DND-41 (cell line): ENCODE measurements around the gene CEP192.

Source experiments
- ATAC-seq: fragments of 200-7000 bp; cut with Tn5 transposase; 3 replicates; pipeline ENCODE4 v1.9.1; 2021; ENCODE audit warnings: low read depth; ENCODE audit not compliant: insufficient read depth
- DNase-seq: peaks from one replicate; pipeline ENCODE4 v3.0.0-alpha.2; 2020
- H2AFZ ChIP-seq: 2 replicates; pipeline ENCODE4 v1.6.0; 2012; ENCODE audit warnings: low read depth, low read length
- H3K27ac ChIP-seq: 2 replicates; pipeline ENCODE4 v1.5.1; 2012; ENCODE audit warnings: low read length, inconsistent platforms
- H3K27me3 ChIP-seq: fragments of 200-600 bp; sonication (generic); 2 replicates; pipeline ENCODE4 v1.6.0; 2012; ENCODE audit warnings: low read length, mild to moderate bottlenecking, inconsistent platforms; ENCODE audit not compliant: insufficient read depth, poor library complexity
- H3K36me3 ChIP-seq: 2 replicates; pipeline ENCODE4 v1.5.1; 2012; ENCODE audit warnings: low read length, inconsistent platforms; ENCODE audit not compliant: insufficient read depth
- H3K4me1 ChIP-seq: 2 replicates; pipeline ENCODE4 v1.5.1; 2012; ENCODE audit warnings: mild to moderate bottlenecking, low read length; ENCODE audit not compliant: insufficient read depth
- H3K4me2 ChIP-seq: 2 replicates; pipeline ENCODE4 v1.6.0; 2012; ENCODE audit warnings: mild to moderate bottlenecking, moderate library complexity, low read length, inconsistent platforms; ENCODE audit not compliant: insufficient read depth
- H3K4me3 ChIP-seq, 2 experiments: fragments of 200-600 bp in 1 of 2; shearing (Covaris generic) in 1 of 2; 2 replicates each; pipeline ENCODE4 v1.5.1; 2012 to 2016; ENCODE audit warnings: inconsistent platforms in 2 of 2, low read length in 2 of 2, mild to moderate bottlenecking in 2 of 2, low read depth in 1 of 2, moderate library complexity in 1 of 2
- H3K79me2 ChIP-seq: 2 replicates; pipeline ENCODE4 v1.6.0; 2012; ENCODE audit warnings: low read length, inconsistent platforms; ENCODE audit not compliant: insufficient read depth
- H3K9ac ChIP-seq: 2 replicates; pipeline ENCODE4 v1.6.0; 2012; ENCODE audit warnings: low read depth, mild to moderate bottlenecking, inconsistent platforms, low read length, moderate library complexity
- H3K9me3 ChIP-seq: 2 replicates; pipeline ENCODE4 v1.5.1; 2012; ENCODE audit warnings: low read length, moderate library complexity, mild to moderate bottlenecking, inconsistent platforms; ENCODE audit not compliant: insufficient read depth, severe bottlenecking
- H4K20me1 ChIP-seq: 2 replicates; pipeline ENCODE4 v1.6.0; 2012; ENCODE audit warnings: low read length; ENCODE audit not compliant: insufficient read depth
- CTCF ChIP-seq: IDR thresholded peaks from 2 replicates; pipeline ENCODE4 v1.5.1; 2012; ENCODE audit warnings: borderline replicate concordance, low read length, moderate library complexity, mild to moderate bottlenecking; ENCODE audit not compliant: poor library complexity, severe bottlenecking; ENCODE audit errors: extremely low read depth
- EZH2 ChIP-seq: IDR thresholded peaks from 3 replicates; pipeline ENCODE4 v1.6.1; 2012; ENCODE audit warnings: borderline replicate concordance, low read depth, mild to moderate bottlenecking, moderate library complexity, low read length, inconsistent platforms; ENCODE audit not compliant: severe bottlenecking

The CEP192 gene

DNA sequence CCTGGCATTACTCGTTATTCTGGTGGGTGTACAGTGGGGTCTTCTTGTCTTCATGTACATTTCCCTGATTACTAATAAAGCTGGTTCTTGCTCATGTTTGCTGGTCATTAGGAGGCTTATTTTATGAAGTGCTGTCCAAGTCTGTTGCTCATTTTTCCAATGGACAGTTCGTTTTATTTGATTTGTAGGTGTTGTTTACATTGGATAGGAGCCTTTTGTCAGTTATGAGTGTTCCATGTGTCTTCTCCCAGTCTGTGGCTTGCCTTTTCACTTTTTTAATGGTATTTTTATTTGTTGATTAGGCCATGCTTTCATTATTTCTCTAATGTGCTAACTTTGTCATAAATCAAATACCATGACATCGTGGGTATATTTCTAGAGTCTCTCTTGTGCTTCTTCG is 51.9 kb downstream of the CEP192 start:
- Histone ChIP-seq H3K9me3 (peaks cover 8% of the 10 kb centered on the region), H3K27me3 (no peaks in the 10 kb centered on the region), H3K4me3 (no peak overlapping the region), H3K4me2 (no peak overlapping the region), H2AFZ (no peak overlapping the region), H4K20me1 (0 out of 2 replicates have a peak, but pooled peaks cover 3% of the 10 kb centered on the region), H3K36me3 (peaks cover 92% of the 10 kb centered on the region), H3K79me2 (peaks cover 40% of the 10 kb centered on the region), H3K9ac (no peak overlapping the region), H3K4me1 (no peaks in the 10 kb centered on the region), H3K27ac (no peak overlapping the region)
- ATAC-seq (no peak), DNase-seq (no peak)
- no peak for TF ChIP-seq EZH2
- no peak for TF ChIP-seq CTCF

GRCh38 chr18:13048061-13048595 is 57.0 kb downstream of the CEP192 start:
- peaks cover 45% of the 10 kb centered on the region for H3K79me2 ChIP-seq
- DNase-seq: no peak

DNA sequence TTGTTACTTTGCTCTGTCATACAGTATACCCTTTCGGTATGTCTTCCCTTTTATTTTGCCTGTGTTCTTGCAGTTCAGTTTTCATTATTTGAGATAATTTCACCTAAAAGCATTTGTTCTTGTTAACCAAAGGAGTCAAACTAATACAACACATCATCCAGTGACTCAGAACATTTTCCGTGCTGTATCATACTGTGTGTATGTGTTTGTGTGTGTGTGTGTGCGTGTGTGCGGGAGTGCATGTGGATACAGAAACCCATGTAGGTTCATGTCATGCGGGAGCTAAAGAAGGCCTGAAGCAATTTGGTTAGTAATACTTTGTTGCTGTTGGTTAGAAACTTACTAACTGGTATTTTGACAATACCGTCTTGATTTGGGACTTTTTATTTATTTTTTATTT is 60.0 kb downstream of the CEP192 start:
- Histone ChIP-seq H3K27ac (no peak overlapping the region), H3K4me3 (no peak overlapping the region), H2AFZ (no peak overlapping the region), H3K79me2 (peaks cover 26% of the 10 kb centered on the region; the same call in 1 of the 2 replicates), H3K36me3 (peaks cover 98% of the 10 kb centered on the region), H4K20me1 (peaks cover 3% of the 10 kb centered on the region; the same call in 1 of the 2 replicates), H3K4me1 (no peaks in the 10 kb centered on the region), H3K9ac (no peak overlapping the region), H3K4me2 (no peak overlapping the region), H3K27me3 (no peaks in the 10 kb centered on the region), H3K9me3 (no peaks in the 10 kb centered on the region)
- TF ChIP-seq CTCF: no peak
- TF ChIP-seq EZH2: no peak
- DNase-seq: no peak
- no peak for ATAC-seq

More at GRCh38 chr18:13048061-13048595, 57.0 kb downstream of the CEP192 start:
- Histone ChIP-seq H3K4me3 (no peak overlapping the region), H3K9me3 (no peaks in the 10 kb centered on the region), H3K27ac (no peak overlapping the region), H3K27me3 (no peaks in the 10 kb centered on the region), H3K4me2 (no peak overlapping the region), H3K4me1 (no peaks in the 10 kb centered on the region), H3K9ac (no peak overlapping the region), H2AFZ (no peak overlapping the region), H4K20me1 (peaks cover 3% of the 10 kb centered on the region; the same call in 1 of the 2 replicates), H3K36me3 (peaks cover 93% of the 10 kb centered on the region)
- no peak for ATAC-seq
- TF ChIP-seq CTCF: no peak
- no peak for TF ChIP-seq EZH2
